HepG2 (cell line): ENCODE results near the gene BST2. TPM values are rescaled to one million over a fixed set of nuclear protein-coding genes. Genes with fewer than 3 reads are reported as not detected.

ENCODE experiments used
- AGO2 ChIP-seq: fragments of 200-400 bp; formaldehyde crosslinking; optimal IDR thresholded peaks from 2 replicates; pipeline ENCODE3; 2017; ENCODE audit warnings: mild to moderate bottlenecking, low read depth, low read length, moderate library complexity
- EHMT2 ChIP-seq: fragments of 200-600 bp; sonication (generic); IDR thresholded peaks from 2 replicates; pipeline ENCODE4 v1.7.0; 2017; ENCODE audit warnings: antibody characterized with exemption, low read depth, low read length, borderline replicate concordance
- ELF4 ChIP-seq: sonication (generic); formaldehyde crosslinking; IDR thresholded peaks from 2 replicates; pipeline ENCODE4 v1.5.0; 2020; ENCODE audit warnings: missing genetic modification reagents, mild to moderate bottlenecking, moderate library complexity, borderline replicate concordance
- EZH2 ChIP-seq: conservative IDR thresholded peaks from 2 replicates; pipeline ENCODE4 v1.6.1; 2012; ENCODE audit warnings: mild to moderate bottlenecking, low read depth, low read length, moderate library complexity
- FOSL2 ChIP-seq: sonication (generic); formaldehyde crosslinking; IDR thresholded peaks from 2 replicates; pipeline ENCODE4 v1.4.0; 2020; ENCODE audit warnings: missing genetic modification reagents
- GTF3A ChIP-seq: sonication (generic); formaldehyde crosslinking; conservative IDR thresholded peaks from 2 replicates; pipeline ENCODE4 v1.4.0; 2020; ENCODE audit warnings: mild to moderate bottlenecking, missing genetic modification reagents
- HCFC1 ChIP-seq: fragments of 150-350 bp; IDR thresholded peaks from 2 replicates; pipeline ENCODE4 v1.6.1; 2014; ENCODE audit warnings: low read depth, low read length
- HIVEP1 ChIP-seq: sonication (generic); formaldehyde crosslinking; IDR thresholded peaks from 2 replicates; pipeline ENCODE4 v1.4.0; 2020; ENCODE audit warnings: mild to moderate bottlenecking, missing genetic modification reagents
- KDM6A ChIP-seq: IDR thresholded peaks from 2 replicates; pipeline ENCODE4 v1.6.1; 2016; ENCODE audit warnings: low read depth
- MTA1 ChIP-seq: sonication (generic); formaldehyde crosslinking; IDR thresholded peaks from 2 replicates; pipeline ENCODE4 v1.4.0; 2020; ENCODE audit warnings: missing genetic modification reagents, mild to moderate bottlenecking, borderline replicate concordance
- MZF1 ChIP-seq: sonication (generic); formaldehyde crosslinking; IDR thresholded peaks from 2 replicates; pipeline ENCODE4 v1.8.1; 2023; ENCODE audit warnings: mild to moderate bottlenecking, missing genetic modification reagents, borderline replicate concordance
- NAIF1 ChIP-seq: sonication (generic); formaldehyde crosslinking; IDR thresholded peaks from 2 replicates; pipeline ENCODE4 v1.5.0; 2020; ENCODE audit warnings: mild to moderate bottlenecking, missing genetic modification reagents, borderline replicate concordance
- NR3C1 ChIP-seq: sonication (generic); formaldehyde crosslinking; IDR thresholded peaks from 2 replicates; pipeline ENCODE4 v1.4.0; 2020; ENCODE audit warnings: missing genetic modification reagents
- REL ChIP-seq: sonication (generic); formaldehyde crosslinking; conservative IDR thresholded peaks from 2 replicates; pipeline ENCODE4 v1.8.0; 2022; ENCODE audit warnings: mild to moderate bottlenecking, missing genetic modification reagents, moderate library complexity
- RNF219 ChIP-seq: sonication (generic); formaldehyde crosslinking; IDR thresholded peaks from 2 replicates; pipeline ENCODE4 v1.5.0; 2020; ENCODE audit warnings: mild to moderate bottlenecking, missing genetic modification reagents
- SETDB1 ChIP-seq: sonication (generic); formaldehyde crosslinking; IDR thresholded peaks from 2 replicates; pipeline ENCODE4 v1.5.1; 2020; ENCODE audit warnings: missing genetic modification reagents, mild to moderate bottlenecking, borderline replicate concordance
- SKI ChIP-seq: fragments of 450-650 bp; IDR thresholded peaks from one replicate; pipeline ENCODE4 v1.6.1; 2018; ENCODE audit warnings: mild to moderate bottlenecking; ENCODE audit not compliant: partially characterized antibody
- SPEN ChIP-seq: sonication (generic); formaldehyde crosslinking; IDR thresholded peaks from 2 replicates; pipeline ENCODE4 v1.5.1; 2020; ENCODE audit warnings: low read depth, mild to moderate bottlenecking, missing genetic modification reagents
- TEF ChIP-seq: sonication (generic); formaldehyde crosslinking; IDR thresholded peaks from 2 replicates; pipeline ENCODE4 v1.5.0; 2020; ENCODE audit warnings: missing genetic modification reagents
- TFE3 ChIP-seq: IDR thresholded peaks from 2 replicates; pipeline ENCODE4 v1.6.1; 2016
- THAP8 ChIP-seq: sonication (generic); formaldehyde crosslinking; IDR thresholded peaks from 2 replicates; pipeline ENCODE4 v1.5.1; 2020; ENCODE audit warnings: missing genetic modification reagents, mild to moderate bottlenecking, borderline replicate concordance
- TP53 ChIP-seq: sonication (generic); formaldehyde crosslinking; conservative IDR thresholded peaks from 2 replicates; pipeline ENCODE4 v1.4.0; 2020; ENCODE audit warnings: missing genetic modification reagents
- ZNF317 ChIP-seq: sonication (generic); formaldehyde crosslinking; IDR thresholded peaks from 2 replicates; pipeline ENCODE4 v1.5.0; 2020; ENCODE audit warnings: mild to moderate bottlenecking, missing genetic modification reagents
- ZNF484 ChIP-seq: sonication (generic); formaldehyde crosslinking; IDR thresholded peaks from 2 replicates; pipeline ENCODE4 v1.5.1; 2020; ENCODE audit warnings: mild to moderate bottlenecking, low read depth, missing genetic modification reagents, borderline replicate concordance
- ZNF496 ChIP-seq: sonication (generic); formaldehyde crosslinking; IDR thresholded peaks from 2 replicates; pipeline ENCODE4 v1.8.1; 2023; ENCODE audit warnings: mild to moderate bottlenecking, moderate library complexity, missing genetic modification reagents; ENCODE audit not compliant: insufficient replicate concordance
- ZNF563 ChIP-seq: sonication (generic); formaldehyde crosslinking; IDR thresholded peaks from 2 replicates; pipeline ENCODE4 v1.8.0; 2022; ENCODE audit warnings: mild to moderate bottlenecking, moderate library complexity, missing genetic modification reagents
- polyA plus RNA-seq, 8 experiments: library from polyadenylated mRNA; depleted of rRNA in 3 of 8; stranded (reverse) in 7 of 8; unstranded in 1 of 8; fragments of >200 nt; fragmentation: Illumina TruSeq in 4 of 8; extraction: Trizol in 4 of 8; gene quantifications; 2 replicates each; pipeline versions ENCODE4 v1.2.1 to v1.2.3, GENCODE V29; 2011 to 2016; ENCODE audit warnings: low read depth in 4 of 8, missing spikeins in 1 of 8, mixed read lengths in 1 of 8; ENCODE audit not compliant: insufficient read depth in 1 of 8
- total RNA-seq, 5 experiments: library from RNA; depleted of rRNA; stranded (reverse); fragments of >200 nt; fragmentation: Illumina TruSeq; extraction: Trizol; gene quantifications; 2 replicates each; pipeline ENCODE4 v1.2.3, GENCODE V29; 2016; ENCODE audit warnings: low read depth in 1 of 5

Gene BST2
- total and polyA plus RNA-seq, 2 of the 13 experiments (the other 11 are each of a cell fraction or from before 2014, with no cell fraction given) = 58.8 to 93.8 TPM

- no peak for TF ChIP-seq RNF219
- peak; percentile 86 for TF ChIP-seq AGO2
- no peak for TF ChIP-seq SKI
- TF ChIP-seq ZNF484 (CRISPR knock-in tag) = no peak
- no peak for TF ChIP-seq TEF
- TF ChIP-seq ZNF317 (CRISPR knock-in tag) = no peak
- TF ChIP-seq NR3C1 (CRISPR knock-in tag) = no peak
- peak; percentile 88 for TF ChIP-seq HCFC1
- peak; percentile 33 for TF ChIP-seq FOSL2 (CRISPR knock-in tag)
- TF ChIP-seq MZF1 (CRISPR knock-in tag) = no peak
- no peak for TF ChIP-seq EHMT2
- no peak for TF ChIP-seq EZH2
- TF ChIP-seq ELF4 (CRISPR knock-in tag) = peak; percentile 72; the same call in 1 of the 2 replicates
- no peak for TF ChIP-seq TP53 (CRISPR knock-in tag)
- TF ChIP-seq GTF3A (CRISPR knock-in tag) = no peak; the same call in 1 of the 2 replicates
- no peak; the same call in 1 of the 2 replicates for TF ChIP-seq NAIF1 (CRISPR knock-in tag)
- no peak for TF ChIP-seq THAP8
- no peak for TF ChIP-seq MTA1 (CRISPR knock-in tag)
- no peak for TF ChIP-seq SETDB1
- TF ChIP-seq TFE3 (CRISPR knock-in tag) = peak; percentile 63; the same call in 1 of the 2 replicates
- TF ChIP-seq KDM6A (CRISPR knock-in tag) = no peak; the same call in 1 of the 2 replicates
- peak; percentile 46 for TF ChIP-seq ZNF563 (CRISPR knock-in tag)
- no peak for TF ChIP-seq HIVEP1 (CRISPR knock-in tag)
- TF ChIP-seq REL (CRISPR knock-in tag) = no peak
- no peak for TF ChIP-seq ZNF496
- TF ChIP-seq SPEN = peak; percentile 78
Observed at GRCh38 chr19:17419621-17420474, 14.4 kb upstream of the BST2 start, which contains the start of gene MVB12A (continued).
